ENCODE measurements around the gene SP3. TPM values are rescaled to one million over a fixed set of nuclear protein-coding genes. Genes with fewer than 3 reads are reported as not detected.

SP3 gene
- total RNA-seq, 2 experiments from 2014 or later = 80.5 to 84.0 TPM

GRCh38 chr2:173966274-173967098 is 1.3 kb upstream of the SP3 start:
- H3K27me3 Mint-ChIP-seq = no peaks in the 10 kb centered on the region
- ChIA-PET POLR2A (no interaction called here), CTCF (interaction anchor here (0.8 kb wide), 1 partner anchor 9 kb away, joined by 3 read pairs; no protein-coding TSS in a partner anchor)
- intact Hi-C loops (cut with micrococcal nuclease) = loop anchor here (10.0 kb wide), 1 partner anchor 378 kb away; no protein-coding TSS in a partner anchor
- H3K36me3 Mint-ChIP-seq (ENCODE audit: low read depth) = peaks cover 20% of the 10 kb centered on the region
- peak overlapping the region; percentile 95 for H3K27ac Mint-ChIP-seq
- H3K4me3 Mint-ChIP-seq = peak overlapping the region; percentile 88
- ATAC-seq = no peak
- DNase-seq = no peak
- TF ChIP-seq CTCF (IDR thresholded peaks at IDR 0.05) = no peak
- H3K4me1 Mint-ChIP-seq (ENCODE audit: low read depth) = peaks cover 20% of the 10 kb centered on the region
- no peaks in the 10 kb centered on the region for H3K9me3 Mint-ChIP-seq

- intact Hi-C loops (cut with micrococcal nuclease) = loop anchor here (5.0 to 10.0 kb wide), 2 partner anchors 73 to 380 kb away; no protein-coding TSS in a partner anchor
- CTCF ChIA-PET = no interaction called here
These were observed 405 bp downstream of the SP3 start for GRCh38 chr2:173964565-173965371.

DNA sequence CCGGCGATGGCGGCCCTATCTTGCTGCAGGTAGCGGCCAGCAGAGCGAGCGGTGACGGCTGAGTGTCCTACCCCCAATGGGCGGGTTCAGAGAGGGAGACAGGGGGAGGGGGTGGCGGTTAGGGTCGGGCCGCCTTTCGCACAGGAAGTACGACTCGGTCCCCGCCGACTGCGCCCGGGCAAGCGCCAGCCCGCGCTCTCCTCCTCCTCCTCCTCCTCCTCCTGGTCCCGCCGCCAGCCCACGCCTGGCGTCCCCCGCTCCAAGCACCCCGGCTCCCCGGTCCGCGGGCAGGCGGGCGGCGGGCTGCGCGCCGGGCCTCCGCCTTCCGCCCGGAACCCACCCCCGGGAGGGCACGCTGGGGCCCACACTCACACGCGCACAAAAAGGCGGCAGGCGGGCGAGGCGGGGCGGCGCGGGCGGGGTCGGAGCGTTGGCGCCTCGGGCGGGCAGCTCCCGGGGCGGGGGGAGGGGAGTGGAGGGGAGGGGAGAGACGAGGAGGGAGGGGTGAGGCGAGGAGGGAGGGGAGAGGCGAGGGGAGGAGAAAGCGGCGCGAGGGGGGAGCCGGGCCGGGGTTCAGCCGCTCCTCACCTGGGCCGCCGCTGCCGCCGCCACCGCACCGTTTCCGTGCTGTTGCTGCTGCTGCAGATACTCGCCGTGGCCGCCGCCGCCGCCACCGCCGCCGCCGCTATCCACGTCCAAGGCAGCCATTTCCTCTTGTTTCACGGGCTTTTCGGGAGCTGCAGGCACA is 1.2 kb downstream of the SP3 start:
- CTCF ChIA-PET = no interaction called here

More at GRCh38 chr2:173964565-173965371, 405 bp downstream of the SP3 start:
- H3K4me3 Mint-ChIP-seq = peak overlapping the region; percentile 88
- H3K27ac Mint-ChIP-seq = peak overlapping the region; percentile 95
- POLR2A ChIA-PET = interaction anchor here (0.6 to 1.0 kb wide), 3 partner anchors 15 to 38 kb away, joined by 3 to 5 read pairs (median 3); no protein-coding TSS in a partner anchor
- H3K36me3 Mint-ChIP-seq (ENCODE audit: low read depth) = peaks cover 33% of the 10 kb centered on the region
- H3K4me1 Mint-ChIP-seq (ENCODE audit: low read depth) = peaks cover 31% of the 10 kb centered on the region
- no peaks in the 10 kb centered on the region for H3K9me3 Mint-ChIP-seq
- ATAC-seq = peak; percentile 41
- no peak for TF ChIP-seq CTCF (IDR thresholded peaks at IDR 0.05)
- no peaks in the 10 kb centered on the region for H3K27me3 Mint-ChIP-seq
- DNase-seq = peak; percentile 86

More for the DNA sequence above, 1.2 kb downstream of the SP3 start:
- peak overlapping the region; percentile 92 for H3K4me3 Mint-ChIP-seq
- H3K36me3 Mint-ChIP-seq (ENCODE audit: low read depth) = peaks cover 39% of the 10 kb centered on the region
- peaks cover 38% of the 10 kb centered on the region for H3K4me1 Mint-ChIP-seq (ENCODE audit: low read depth)
- no peaks in the 10 kb centered on the region for H3K27me3 Mint-ChIP-seq
- intact Hi-C loops (cut with micrococcal nuclease) = loop anchor here (5.0 to 10.0 kb wide), 2 partner anchors 73 to 381 kb away; no protein-coding TSS in a partner anchor
- DNase-seq (peak; percentile 93), ATAC-seq (peak; percentile 64)
- no peaks in the 10 kb centered on the region for H3K9me3 Mint-ChIP-seq
- H3K27ac Mint-ChIP-seq = peak overlapping the region; percentile 88
- POLR2A ChIA-PET = interaction anchor here (0.6 to 1.0 kb wide), 3 partner anchors 16 to 39 kb away, joined by 3 to 5 read pairs (median 3); no protein-coding TSS in a partner anchor
- TF ChIP-seq CTCF (IDR thresholded peaks at IDR 0.05) = no peak

Data from activated CD8-positive, alpha-beta T cell treated with anti-CD3 and anti-CD28 coated beads for 36 hours (primary cell).